WTC11 (cell line): ENCODE results near the gene MRPS23.
A peak's percentile ranks its signal among the peaks of the same experiment; 100 is the strongest.

ENCODE experiments used
- FOXK1 ChIP-seq: sonication (generic); formaldehyde crosslinking; IDR thresholded peaks from 2 replicates; pipeline ENCODE4 v1.8.0; 2022; ENCODE audit warnings: mild to moderate bottlenecking, moderate library complexity, missing genetic modification reagents
- OVOL2 ChIP-seq: fragments of 250-450 bp; sonication (Bioruptor Pico); IDR thresholded peaks from 2 replicates; pipeline ENCODE4 v1.9.0; 2021; ENCODE audit warnings: mild to moderate bottlenecking, borderline replicate concordance
- TF ChIP-seq, protein P1 (sequence below): fragments of 200-600 bp; IDR thresholded peaks from 2 replicates; pipeline ENCODE4 v1.8.0; 2022; ENCODE audit warnings: antibody characterized with exemption
- TF ChIP-seq, protein P2 (sequence below): sonication (generic); formaldehyde crosslinking; IDR thresholded peaks from 2 replicates; pipeline ENCODE4 v1.8.1; 2022; ENCODE audit warnings: mild to moderate bottlenecking, missing genetic modification reagents, moderate library complexity, borderline replicate concordance
- TF ChIP-seq, protein P3 (sequence below): sonication (generic); formaldehyde crosslinking; IDR thresholded peaks from 2 replicates; pipeline ENCODE4 v1.8.0; 2022; ENCODE audit warnings: mild to moderate bottlenecking, missing genetic modification reagents
- TF ChIP-seq, protein P4 (sequence below): sonication (generic); formaldehyde crosslinking; IDR thresholded peaks from 2 replicates; pipeline ENCODE4 v1.8.0; 2022; ENCODE audit warnings: mild to moderate bottlenecking, missing genetic modification reagents
- TF ChIP-seq, protein P5 (sequence below): sonication (generic); formaldehyde crosslinking; IDR thresholded peaks from 2 replicates; pipeline ENCODE4 v1.8.0; 2022; ENCODE audit warnings: mild to moderate bottlenecking, missing genetic modification reagents
- TF ChIP-seq, protein P6 (sequence below): sonication (generic); formaldehyde crosslinking; IDR thresholded peaks from 2 replicates; pipeline ENCODE4 v1.8.1; 2023; ENCODE audit warnings: mild to moderate bottlenecking, missing genetic modification reagents, moderate library complexity

DNA sequence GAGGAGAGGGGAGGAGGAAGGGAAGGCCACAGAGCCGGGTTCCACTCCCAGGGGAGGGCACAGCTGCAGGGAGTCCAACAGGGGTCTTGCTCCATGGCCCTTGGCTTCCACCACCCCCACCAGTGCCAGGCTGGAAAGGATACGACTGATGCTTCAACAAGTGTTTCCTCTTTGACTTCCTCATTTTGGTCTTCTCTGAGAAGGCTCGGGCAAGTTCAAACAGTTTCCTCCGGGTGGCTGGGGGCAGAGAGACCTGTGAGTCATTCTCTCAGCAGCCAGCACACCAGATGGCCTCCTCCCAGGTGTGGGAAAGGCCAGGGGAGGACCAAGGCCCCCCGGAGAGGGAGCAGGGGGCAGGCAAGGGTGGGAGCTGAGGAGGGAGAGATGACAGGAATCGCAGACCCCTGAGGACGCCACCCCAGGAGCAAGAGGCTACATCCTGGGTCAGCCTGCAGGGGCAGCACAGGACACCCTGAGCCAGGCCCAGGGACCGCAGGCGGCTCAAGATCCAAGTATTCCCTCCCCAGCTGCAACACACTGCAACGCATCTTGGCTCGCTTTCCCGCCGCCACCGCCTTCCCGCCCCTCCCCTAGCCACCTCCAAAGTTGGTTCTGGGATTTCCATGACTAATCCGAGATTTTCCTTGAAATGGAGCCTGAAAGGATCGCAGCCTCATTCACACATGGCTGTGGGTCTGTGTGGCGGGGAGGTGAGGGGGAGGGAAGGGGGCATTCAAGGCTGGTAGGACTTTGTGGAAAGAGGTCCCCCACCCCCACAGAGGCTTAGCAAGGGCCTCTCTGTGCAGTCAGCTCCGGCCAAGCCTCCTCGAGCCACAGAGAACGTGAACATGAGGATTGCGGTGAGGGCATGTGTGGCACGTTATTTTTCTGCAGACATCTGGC, 18.4 kb upstream of the MRPS23 start:
- TF ChIP-seq, protein P1, sequence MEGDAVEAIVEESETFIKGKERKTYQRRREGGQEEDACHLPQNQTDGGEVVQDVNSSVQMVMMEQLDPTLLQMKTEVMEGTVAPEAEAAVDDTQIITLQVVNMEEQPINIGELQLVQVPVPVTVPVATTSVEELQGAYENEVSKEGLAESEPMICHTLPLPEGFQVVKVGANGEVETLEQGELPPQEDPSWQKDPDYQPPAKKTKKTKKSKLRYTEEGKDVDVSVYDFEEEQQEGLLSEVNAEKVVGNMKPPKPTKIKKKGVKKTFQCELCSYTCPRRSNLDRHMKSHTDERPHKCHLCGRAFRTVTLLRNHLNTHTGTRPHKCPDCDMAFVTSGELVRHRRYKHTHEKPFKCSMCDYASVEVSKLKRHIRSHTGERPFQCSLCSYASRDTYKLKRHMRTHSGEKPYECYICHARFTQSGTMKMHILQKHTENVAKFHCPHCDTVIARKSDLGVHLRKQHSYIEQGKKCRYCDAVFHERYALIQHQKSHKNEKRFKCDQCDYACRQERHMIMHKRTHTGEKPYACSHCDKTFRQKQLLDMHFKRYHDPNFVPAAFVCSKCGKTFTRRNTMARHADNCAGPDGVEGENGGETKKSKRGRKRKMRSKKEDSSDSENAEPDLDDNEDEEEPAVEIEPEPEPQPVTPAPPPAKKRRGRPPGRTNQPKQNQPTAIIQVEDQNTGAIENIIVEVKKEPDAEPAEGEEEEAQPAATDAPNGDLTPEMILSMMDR, result peak; percentile 23
- TF ChIP-seq, protein P2, sequence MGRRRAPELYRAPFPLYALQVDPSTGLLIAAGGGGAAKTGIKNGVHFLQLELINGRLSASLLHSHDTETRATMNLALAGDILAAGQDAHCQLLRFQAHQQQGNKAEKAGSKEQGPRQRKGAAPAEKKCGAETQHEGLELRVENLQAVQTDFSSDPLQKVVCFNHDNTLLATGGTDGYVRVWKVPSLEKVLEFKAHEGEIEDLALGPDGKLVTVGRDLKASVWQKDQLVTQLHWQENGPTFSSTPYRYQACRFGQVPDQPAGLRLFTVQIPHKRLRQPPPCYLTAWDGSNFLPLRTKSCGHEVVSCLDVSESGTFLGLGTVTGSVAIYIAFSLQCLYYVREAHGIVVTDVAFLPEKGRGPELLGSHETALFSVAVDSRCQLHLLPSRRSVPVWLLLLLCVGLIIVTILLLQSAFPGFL (CRISPR knock-in tag), result no peak
- TF ChIP-seq FOXK1 (CRISPR knock-in tag) (no peak), OVOL2 (CRISPR knock-in tag) (no peak)
- TF ChIP-seq, protein P3, sequence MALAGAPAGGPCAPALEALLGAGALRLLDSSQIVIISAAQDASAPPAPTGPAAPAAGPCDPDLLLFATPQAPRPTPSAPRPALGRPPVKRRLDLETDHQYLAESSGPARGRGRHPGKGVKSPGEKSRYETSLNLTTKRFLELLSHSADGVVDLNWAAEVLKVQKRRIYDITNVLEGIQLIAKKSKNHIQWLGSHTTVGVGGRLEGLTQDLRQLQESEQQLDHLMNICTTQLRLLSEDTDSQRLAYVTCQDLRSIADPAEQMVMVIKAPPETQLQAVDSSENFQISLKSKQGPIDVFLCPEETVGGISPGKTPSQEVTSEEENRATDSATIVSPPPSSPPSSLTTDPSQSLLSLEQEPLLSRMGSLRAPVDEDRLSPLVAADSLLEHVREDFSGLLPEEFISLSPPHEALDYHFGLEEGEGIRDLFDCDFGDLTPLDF, result no peak
- TF ChIP-seq, protein P4, sequence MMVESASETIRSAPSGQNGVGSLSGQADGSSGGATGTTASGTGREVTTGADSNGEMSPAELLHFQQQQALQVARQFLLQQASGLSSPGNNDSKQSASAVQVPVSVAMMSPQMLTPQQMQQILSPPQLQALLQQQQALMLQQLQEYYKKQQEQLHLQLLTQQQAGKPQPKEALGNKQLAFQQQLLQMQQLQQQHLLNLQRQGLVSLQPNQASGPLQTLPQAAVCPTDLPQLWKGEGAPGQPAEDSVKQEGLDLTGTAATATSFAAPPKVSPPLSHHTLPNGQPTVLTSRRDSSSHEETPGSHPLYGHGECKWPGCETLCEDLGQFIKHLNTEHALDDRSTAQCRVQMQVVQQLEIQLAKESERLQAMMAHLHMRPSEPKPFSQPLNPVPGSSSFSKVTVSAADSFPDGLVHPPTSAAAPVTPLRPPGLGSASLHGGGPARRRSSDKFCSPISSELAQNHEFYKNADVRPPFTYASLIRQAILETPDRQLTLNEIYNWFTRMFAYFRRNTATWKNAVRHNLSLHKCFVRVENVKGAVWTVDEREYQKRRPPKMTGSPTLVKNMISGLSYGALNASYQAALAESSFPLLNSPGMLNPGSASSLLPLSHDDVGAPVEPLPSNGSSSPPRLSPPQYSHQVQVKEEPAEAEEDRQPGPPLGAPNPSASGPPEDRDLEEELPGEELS (CRISPR knock-in tag), result no peak
- TF ChIP-seq, protein P5, sequence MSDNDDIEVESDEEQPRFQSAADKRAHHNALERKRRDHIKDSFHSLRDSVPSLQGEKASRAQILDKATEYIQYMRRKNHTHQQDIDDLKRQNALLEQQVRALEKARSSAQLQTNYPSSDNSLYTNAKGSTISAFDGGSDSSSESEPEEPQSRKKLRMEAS (CRISPR knock-in tag), result no peak
- TF ChIP-seq, protein P6, sequence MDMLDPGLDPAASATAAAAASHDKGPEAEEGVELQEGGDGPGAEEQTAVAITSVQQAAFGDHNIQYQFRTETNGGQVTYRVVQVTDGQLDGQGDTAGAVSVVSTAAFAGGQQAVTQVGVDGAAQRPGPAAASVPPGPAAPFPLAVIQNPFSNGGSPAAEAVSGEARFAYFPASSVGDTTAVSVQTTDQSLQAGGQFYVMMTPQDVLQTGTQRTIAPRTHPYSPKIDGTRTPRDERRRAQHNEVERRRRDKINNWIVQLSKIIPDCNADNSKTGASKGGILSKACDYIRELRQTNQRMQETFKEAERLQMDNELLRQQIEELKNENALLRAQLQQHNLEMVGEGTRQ (CRISPR knock-in tag), result no peak
